NB4 (cell line): Measurements from ENCODE around the gene RGS19.

ENCODE experiments used
- MYC ChIP-seq: IDR thresholded peaks from 2 replicates; pipeline ENCODE4 v1.6.1; 2011; ENCODE audit warnings: low read depth, low read length
- POLR2A ChIP-seq: IDR thresholded peaks from 2 replicates; pipeline ENCODE4 v1.6.1; 2011; ENCODE audit warnings: mild to moderate bottlenecking; ENCODE audit not compliant: insufficient read length; ENCODE audit errors: extremely low read depth
- TF ChIP-seq, protein P1 (sequence below): IDR thresholded peaks from one replicate; pipeline ENCODE4 v1.5.1; 2012; ENCODE audit warnings: low read depth, low read length
- TF ChIP-seq, protein P2 (sequence below): IDR thresholded peaks from 2 replicates; pipeline ENCODE4 v1.6.1; 2011; ENCODE audit warnings: low read depth, low read length

DNA sequence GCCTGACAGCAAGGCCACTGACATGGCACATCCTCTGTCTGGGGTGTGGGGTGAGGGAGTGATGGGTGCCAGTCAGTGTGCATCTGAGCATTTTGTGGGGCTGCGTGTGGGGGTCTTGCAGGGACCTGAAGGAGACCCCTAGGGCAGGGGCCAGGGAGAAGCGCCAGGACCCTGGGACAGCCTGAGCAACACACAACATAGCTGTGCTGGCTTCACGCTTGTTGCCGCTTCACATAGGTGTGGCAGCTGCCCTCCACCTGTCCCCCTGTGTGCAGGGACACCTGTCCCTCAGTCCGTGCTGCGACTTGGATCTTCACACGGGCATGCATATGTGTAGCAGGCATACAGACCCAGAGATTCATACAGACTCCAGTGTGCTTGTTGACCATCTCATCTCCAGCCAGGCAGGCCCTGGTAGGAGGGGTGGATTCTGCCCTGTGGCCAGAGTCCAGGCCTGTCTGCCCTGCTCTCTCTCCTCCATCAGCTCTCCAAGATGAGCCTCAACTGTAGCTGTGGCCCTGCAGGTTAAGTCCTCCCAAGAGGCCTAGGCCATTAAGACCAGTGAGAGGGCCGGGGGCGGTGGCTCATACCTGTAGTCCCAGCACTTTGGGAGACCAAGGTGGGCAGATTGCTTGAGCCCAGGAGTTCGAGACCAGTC lies 31.2 kb upstream of the RGS19 start:
- TF ChIP-seq, protein P1, sequence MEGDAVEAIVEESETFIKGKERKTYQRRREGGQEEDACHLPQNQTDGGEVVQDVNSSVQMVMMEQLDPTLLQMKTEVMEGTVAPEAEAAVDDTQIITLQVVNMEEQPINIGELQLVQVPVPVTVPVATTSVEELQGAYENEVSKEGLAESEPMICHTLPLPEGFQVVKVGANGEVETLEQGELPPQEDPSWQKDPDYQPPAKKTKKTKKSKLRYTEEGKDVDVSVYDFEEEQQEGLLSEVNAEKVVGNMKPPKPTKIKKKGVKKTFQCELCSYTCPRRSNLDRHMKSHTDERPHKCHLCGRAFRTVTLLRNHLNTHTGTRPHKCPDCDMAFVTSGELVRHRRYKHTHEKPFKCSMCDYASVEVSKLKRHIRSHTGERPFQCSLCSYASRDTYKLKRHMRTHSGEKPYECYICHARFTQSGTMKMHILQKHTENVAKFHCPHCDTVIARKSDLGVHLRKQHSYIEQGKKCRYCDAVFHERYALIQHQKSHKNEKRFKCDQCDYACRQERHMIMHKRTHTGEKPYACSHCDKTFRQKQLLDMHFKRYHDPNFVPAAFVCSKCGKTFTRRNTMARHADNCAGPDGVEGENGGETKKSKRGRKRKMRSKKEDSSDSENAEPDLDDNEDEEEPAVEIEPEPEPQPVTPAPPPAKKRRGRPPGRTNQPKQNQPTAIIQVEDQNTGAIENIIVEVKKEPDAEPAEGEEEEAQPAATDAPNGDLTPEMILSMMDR: no peak
- TF ChIP-seq POLR2A (no peak), MYC (no peak)
- TF ChIP-seq, protein P2, sequence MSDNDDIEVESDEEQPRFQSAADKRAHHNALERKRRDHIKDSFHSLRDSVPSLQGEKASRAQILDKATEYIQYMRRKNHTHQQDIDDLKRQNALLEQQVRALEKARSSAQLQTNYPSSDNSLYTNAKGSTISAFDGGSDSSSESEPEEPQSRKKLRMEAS: no peak
